SK-N-SH (cell line): ENCODE measurements around the gene HDAC4.

ENCODE experiments used
- EP300 ChIP-seq, 2 experiments: IDR thresholded peaks; 2 replicates each; pipeline versions ENCODE4 v1.4.0 to v1.6.1; 2012; ENCODE audit warnings: borderline replicate concordance in 1 of 2, low read depth in 1 of 2, low read length in 1 of 2
- EZH2phosphoT487 ChIP-seq: fragments of 200-600 bp; sonication (generic); IDR thresholded peaks from 2 replicates; pipeline ENCODE4 v1.6.1; 2017; ENCODE audit warnings: low read depth, mixed run types, mild to moderate bottlenecking, antibody characterized with exemption, moderate library complexity, borderline replicate concordance
- RAD21 ChIP-seq: IDR thresholded peaks from 2 replicates; pipeline ENCODE4 v1.6.1; 2012; ENCODE audit warnings: mild to moderate bottlenecking, low read length
- RCOR1 ChIP-seq: fragments of 150-350 bp; IDR thresholded peaks from 2 replicates; pipeline ENCODE4 v1.6.1; 2017; ENCODE audit warnings: antibody characterized with exemption, low read length
- RFX5 ChIP-seq: IDR thresholded peaks from 2 replicates; pipeline ENCODE4 v1.6.1; 2012; ENCODE audit warnings: mild to moderate bottlenecking, improper control_type of control experiment, low read length
- SMC3 ChIP-seq: IDR thresholded peaks from 2 replicates; pipeline ENCODE4 v1.6.1; 2012; ENCODE audit warnings: low read depth, low read length, improper control_type of control experiment
- TAF1 ChIP-seq: IDR thresholded peaks from 2 replicates; pipeline ENCODE4 v1.6.1; 2012; ENCODE audit warnings: low read depth, mild to moderate bottlenecking, low read length, moderate library complexity, borderline replicate concordance
- TEAD4 ChIP-seq: IDR thresholded peaks from 2 replicates; pipeline ENCODE4 v1.4.0; 2012; ENCODE audit warnings: mild to moderate bottlenecking, borderline replicate concordance; ENCODE audit not compliant: insufficient read depth
- TF ChIP-seq, protein P1 (sequence below): fragments of 200-600 bp; sonication (generic); IDR thresholded peaks from 2 replicates; pipeline ENCODE4 v1.6.1; 2017; ENCODE audit warnings: antibody characterized with exemption, mild to moderate bottlenecking, moderate library complexity
- TF ChIP-seq, protein P2 (sequence below): IDR thresholded peaks from 2 replicates; pipeline ENCODE4 v1.4.0; 2012; ENCODE audit warnings: low read depth, borderline replicate concordance

DNA sequence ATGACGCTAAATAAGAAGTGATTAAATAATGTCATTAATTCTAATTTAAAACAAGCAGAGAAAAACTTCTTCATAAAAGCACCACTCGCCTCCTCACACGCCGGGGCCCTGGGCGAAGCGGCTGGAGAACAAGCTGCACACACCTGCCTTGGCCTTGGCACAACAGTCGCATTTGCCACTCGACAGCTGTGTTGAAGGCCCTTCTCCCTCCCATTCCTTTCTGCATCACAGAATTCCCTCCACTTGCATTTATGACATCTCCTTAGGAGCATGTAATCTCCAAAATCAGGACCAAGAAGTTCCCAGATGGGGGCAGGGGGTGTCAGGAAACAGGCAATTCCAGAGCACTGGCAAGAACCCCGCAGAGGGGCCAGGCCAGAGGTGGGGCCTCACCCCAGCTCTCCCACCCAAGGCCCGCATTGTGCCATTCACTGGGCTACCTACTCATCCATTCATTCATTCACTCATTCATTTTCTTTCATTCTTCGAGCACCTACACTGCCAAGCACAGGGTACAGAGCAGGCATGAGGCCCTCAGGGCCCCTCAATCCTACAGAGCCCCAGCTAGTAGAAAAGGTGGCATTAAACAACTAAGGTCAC is 6.4 kb downstream of the HDAC4 start:
- TF ChIP-seq, protein P1, sequence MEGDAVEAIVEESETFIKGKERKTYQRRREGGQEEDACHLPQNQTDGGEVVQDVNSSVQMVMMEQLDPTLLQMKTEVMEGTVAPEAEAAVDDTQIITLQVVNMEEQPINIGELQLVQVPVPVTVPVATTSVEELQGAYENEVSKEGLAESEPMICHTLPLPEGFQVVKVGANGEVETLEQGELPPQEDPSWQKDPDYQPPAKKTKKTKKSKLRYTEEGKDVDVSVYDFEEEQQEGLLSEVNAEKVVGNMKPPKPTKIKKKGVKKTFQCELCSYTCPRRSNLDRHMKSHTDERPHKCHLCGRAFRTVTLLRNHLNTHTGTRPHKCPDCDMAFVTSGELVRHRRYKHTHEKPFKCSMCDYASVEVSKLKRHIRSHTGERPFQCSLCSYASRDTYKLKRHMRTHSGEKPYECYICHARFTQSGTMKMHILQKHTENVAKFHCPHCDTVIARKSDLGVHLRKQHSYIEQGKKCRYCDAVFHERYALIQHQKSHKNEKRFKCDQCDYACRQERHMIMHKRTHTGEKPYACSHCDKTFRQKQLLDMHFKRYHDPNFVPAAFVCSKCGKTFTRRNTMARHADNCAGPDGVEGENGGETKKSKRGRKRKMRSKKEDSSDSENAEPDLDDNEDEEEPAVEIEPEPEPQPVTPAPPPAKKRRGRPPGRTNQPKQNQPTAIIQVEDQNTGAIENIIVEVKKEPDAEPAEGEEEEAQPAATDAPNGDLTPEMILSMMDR: no peak
- TF ChIP-seq RCOR1: no peak
- no peak for TF ChIP-seq RFX5
- no peak for TF ChIP-seq EZH2phosphoT487
- no peak for TF ChIP-seq TEAD4
- no peak for TF ChIP-seq RAD21
- TF ChIP-seq SMC3: no peak
- TF ChIP-seq, protein P2, sequence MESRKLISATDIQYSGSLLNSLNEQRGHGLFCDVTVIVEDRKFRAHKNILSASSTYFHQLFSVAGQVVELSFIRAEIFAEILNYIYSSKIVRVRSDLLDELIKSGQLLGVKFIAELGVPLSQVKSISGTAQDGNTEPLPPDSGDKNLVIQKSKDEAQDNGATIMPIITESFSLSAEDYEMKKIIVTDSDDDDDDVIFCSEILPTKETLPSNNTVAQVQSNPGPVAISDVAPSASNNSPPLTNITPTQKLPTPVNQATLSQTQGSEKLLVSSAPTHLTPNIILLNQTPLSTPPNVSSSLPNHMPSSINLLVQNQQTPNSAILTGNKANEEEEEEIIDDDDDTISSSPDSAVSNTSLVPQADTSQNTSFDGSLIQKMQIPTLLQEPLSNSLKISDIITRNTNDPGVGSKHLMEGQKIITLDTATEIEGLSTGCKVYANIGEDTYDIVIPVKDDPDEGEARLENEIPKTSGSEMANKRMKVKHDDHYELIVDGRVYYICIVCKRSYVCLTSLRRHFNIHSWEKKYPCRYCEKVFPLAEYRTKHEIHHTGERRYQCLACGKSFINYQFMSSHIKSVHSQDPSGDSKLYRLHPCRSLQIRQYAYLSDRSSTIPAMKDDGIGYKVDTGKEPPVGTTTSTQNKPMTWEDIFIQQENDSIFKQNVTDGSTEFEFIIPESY: no peak
- TF ChIP-seq EP300 (IDR thresholded peaks at IDR 0.05; ENCODE audit: borderline replicate concordance in 1 of 2, low read depth in 1 of 2, low read length in 1 of 2): no peak
- TF ChIP-seq TAF1: no peak
